DMS153 (cell line): Measurements from ENCODE around the gene PPM1J.

Experiments
- DNase-seq: peaks from one replicate; lab custom pipeline; 2025; lab: John Stamatoyannopoulos, UW

Gene PPM1J

DNA sequence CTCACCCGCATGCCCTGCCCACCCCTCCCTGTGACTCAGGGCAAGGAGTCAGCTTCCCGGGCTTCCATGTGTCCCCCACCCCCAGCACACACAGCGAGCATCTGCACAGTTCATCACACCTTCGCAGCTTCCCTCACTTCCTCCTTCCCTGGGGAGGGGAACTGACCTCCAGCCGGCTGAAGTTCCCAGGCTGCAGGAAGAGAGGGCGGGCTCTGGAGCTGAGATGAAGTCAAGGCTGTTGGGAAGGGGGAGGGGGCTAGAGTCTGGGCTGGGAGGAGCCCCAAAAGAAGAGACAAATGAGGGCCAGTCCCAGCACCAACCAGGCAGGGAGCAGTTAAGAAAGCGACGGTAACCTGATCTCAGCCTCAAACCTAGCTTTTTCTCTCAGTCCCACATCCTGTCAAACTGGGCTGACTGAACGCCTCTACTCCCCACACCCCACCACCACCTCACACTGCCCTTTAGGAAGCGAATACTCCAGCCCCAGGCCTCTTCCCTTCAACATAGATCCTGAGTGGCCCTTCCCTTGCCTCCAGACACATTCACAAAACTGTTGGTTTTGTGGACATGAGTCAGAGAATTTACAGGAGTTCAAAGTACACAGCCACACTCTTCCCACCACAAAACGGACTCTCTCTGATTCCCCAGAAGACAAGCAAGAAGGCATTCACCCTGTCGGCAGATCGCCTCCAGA lies 10.1 kb downstream of the PPM1J start:
- DNase-seq, result peak; percentile 86

- no peak for DNase-seq
Observed at GRCh38 chr1:112704391-112704933, 10.7 kb downstream of the PPM1J start.

GRCh38 chr1:112703706-112704105 lies 11.4 kb downstream of the PPM1J start:
- no peak for DNase-seq

- DNase-seq, result no peak
Observed at GRCh38 chr1:112702420-112703261, 12.5 kb downstream of the PPM1J start.

DNA sequence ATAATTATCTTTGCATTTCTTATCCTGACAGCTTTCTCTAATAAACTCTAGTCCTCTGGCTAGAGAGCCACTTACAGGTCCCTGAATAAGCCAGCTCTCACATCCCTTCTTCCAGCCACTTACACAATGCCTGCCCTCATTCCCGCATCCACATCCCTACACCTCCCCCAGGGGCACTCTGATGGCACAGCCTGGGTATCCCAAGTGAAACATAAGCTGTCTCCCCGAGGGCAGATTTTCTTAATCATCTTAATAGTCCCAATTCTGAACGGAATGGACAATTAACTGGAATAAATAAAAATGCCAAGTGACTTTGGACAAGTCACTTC lies 13.1 kb downstream of the PPM1J start:
- DNase-seq, result no peak

DNA sequence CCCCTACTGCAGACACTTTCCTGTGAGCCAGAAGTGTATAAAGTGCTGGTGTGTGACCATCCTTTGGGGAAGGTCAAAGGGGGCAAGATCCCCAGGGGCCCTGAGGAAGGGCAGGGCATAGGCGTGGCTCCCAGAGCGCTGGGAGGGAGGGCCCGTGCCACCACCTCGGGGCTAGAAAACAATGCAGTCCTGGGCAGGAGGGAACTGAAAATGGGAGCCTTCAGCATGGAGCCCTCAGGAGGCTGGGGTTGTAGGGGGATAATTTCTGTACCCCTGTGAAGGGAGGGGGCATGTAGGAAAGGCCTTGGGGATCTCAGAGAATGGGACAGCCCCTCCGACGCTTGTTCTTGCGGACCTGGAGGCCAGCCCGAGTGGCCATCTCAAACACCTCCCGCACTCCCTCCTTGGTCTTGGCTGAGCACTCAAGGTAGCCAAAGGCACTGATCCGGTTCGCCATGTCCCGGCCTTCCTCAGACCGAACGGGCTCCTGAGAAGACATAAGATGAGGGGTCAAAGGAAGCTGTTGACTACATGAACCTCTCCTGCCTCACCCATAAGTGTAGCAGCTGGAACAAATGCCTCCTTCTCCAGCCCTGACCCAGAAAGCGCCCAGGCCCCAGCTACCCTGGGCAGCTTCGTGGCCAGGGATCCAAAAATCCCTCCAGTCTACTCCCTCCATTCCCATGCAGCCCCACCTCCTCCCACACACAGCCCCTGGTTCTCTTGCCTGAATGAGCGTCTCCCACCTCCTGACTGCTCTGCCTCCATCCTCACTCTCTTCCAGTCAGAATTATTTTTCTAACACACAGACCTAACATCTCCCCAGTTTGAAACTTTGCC lies 13.7 kb downstream of the PPM1J start:
- no peak for DNase-seq

- peak; percentile 74 for DNase-seq
Observed at GRCh38 chr1:112700290-112701226, 14.6 kb downstream of the PPM1J start.

DNA sequence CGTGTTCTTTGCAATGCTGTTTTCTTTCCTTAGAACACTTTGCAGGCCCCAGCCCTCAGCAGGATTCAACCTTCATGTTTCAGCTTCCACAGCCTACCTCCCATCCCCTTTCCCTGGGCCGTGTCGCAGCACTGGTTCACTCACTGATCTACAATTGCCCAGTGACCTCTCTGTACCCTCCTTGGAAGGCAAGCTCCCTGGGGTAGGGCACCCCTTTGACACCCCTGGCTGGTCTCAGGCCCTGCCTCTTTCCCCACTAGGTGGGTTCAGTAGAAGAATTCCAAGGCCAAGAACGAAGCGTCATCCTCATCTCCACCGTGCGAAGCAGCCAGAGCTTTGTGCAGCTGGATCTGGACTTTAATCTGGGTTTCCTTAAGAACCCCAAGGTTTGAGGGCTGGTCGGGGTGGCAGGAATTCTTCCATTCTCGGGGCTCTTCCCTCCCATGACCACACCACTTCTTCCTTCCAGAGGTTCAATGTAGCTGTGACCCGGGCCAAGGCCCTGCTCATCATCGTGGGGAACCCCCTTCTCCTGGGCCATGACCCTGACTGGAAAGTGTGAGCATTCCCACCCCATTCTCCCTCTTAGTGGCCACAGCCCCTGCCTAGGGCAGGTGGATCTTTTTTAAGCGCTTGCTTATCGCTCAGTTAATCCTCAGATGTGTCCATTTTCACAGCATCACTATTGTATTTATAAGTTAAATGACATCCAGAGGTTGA lies 15.5 kb downstream of the PPM1J start:
- no peak for DNase-seq

GRCh38 chr1:112698366-112699310 lies 16.5 kb downstream of the PPM1J start:
- peak; percentile 75 for DNase-seq

GRCh38 chr1:112697781-112698201 lies 17.3 kb downstream of the PPM1J start:
- no peak for DNase-seq

- DNase-seq, result no peak
Observed at GRCh38 chr1:112696578-112697314, 18.4 kb downstream of the PPM1J start.

- DNase-seq, result no peak
Observed at GRCh38 chr1:112695276-112695675, 19.9 kb downstream of the PPM1J start.

GRCh38 chr1:112694363-112694929 lies 20.7 kb downstream of the PPM1J start:
- DNase-seq, result no peak

DNA sequence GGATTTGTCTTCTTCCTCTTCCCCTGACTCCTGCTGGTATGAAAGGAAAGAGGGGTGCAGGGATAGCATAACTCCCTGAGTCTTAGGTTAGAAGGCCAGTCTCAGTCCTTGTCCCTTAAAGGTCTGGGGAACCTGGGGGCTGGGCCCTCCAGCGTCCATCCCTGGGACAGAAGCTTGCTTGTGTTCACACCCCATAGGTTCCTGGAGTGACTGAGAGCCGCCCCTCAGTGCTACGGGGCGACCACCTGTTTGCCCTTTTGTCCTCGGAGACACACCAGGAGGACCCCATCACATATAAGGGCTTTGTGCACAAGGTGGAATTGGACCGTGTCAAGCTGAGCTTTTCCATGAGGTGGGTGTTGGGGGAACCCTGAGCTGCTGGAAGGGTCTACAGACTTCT lies 21.3 kb downstream of the PPM1J start:
- no peak for DNase-seq

DNA sequence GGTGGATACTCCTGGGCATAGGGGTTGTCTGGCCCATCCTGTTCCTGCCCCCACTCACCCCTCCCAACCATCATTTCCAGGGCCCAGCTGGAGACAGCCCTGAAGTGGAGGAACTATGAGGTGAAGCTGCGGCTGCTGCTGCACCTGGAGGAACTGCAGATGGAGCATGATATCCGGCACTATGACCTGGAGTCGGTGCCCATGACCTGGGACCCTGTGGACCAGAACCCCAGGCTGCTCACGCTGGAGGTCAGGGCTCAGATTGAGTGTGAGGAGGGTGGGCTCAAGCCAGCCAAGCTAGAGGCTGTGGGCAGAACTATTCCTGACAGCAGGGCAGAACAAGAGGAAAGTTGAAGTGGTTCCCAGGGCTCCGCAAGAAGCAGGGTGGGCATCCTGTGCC lies 22.5 kb downstream of the PPM1J start:
- no peak for DNase-seq

DNA sequence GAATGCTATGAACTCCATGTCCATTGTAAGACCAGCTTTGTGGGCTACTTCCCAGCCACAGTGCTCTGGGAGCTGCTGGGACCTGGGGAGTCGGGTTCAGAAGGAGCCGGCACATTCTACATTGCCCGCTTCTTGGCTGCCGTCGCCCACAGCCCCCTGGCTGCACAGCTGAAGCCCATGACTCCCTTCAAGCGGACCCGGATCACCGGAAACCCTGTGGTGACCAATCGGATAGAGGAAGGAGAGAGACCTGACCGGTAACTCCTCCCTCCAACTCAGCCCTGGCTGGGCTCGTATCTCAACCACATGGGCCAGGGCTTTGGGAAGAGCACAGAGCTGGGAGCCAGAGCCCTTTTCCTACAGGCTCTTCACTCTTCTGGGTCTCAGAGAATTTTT lies 25.3 kb downstream of the PPM1J start:
- DNase-seq, result no peak

DNA sequence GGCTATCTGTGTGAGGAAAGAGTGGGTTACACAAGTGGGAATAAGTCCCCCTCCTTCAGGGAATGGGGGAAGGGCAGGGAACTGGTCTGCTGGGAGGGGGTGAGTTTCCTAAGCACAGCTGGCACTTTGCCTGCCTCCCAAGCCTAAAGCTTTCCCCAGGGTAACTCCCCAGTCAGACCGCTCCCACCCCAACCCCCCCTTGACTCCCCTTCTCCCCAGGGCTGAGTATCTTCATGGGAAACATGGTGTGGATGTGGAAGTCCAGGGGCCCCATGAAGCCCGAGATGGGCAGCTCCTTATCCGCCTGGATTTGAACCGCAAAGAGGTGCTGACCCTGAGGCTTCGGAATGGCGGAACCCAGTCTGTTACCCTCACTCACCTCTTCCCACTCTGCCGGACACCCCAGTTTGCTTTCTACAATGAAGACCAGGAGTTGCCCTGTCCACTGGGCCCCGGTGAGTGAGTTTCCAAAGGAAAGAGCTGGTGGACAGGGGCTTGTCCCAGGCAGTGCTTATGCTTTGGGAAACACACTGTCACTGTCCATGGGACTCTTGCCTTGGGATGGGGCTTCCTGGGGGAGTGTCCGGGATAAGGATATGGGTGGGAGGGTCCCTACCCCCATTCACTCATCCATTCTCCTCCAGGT lies 25.8 kb downstream of the PPM1J start:
- no peak for DNase-seq

GRCh38 chr1:112688781-112689193 lies 26.3 kb downstream of the PPM1J start:
- no peak for DNase-seq
